ENCODE data around the gene ZC3H11A. TPM values are rescaled to one million over a fixed set of nuclear protein-coding genes. Genes with fewer than 3 reads are reported as not detected.

The ZC3H11A gene
- total RNA-seq, 4 donors from 2014 or later = 82.5 to 113 (median 95.9) TPM

GRCh38 chr1:203797948-203798655 is 2.7 kb downstream of the ZC3H11A start:
- TF ChIP-seq POLR2A (IDR thresholded peaks at IDR 0.05) = no peak
- no peak for TF ChIP-seq EP300 (IDR thresholded peaks at IDR 0.05)
- TF ChIP-seq, protein P1, sequence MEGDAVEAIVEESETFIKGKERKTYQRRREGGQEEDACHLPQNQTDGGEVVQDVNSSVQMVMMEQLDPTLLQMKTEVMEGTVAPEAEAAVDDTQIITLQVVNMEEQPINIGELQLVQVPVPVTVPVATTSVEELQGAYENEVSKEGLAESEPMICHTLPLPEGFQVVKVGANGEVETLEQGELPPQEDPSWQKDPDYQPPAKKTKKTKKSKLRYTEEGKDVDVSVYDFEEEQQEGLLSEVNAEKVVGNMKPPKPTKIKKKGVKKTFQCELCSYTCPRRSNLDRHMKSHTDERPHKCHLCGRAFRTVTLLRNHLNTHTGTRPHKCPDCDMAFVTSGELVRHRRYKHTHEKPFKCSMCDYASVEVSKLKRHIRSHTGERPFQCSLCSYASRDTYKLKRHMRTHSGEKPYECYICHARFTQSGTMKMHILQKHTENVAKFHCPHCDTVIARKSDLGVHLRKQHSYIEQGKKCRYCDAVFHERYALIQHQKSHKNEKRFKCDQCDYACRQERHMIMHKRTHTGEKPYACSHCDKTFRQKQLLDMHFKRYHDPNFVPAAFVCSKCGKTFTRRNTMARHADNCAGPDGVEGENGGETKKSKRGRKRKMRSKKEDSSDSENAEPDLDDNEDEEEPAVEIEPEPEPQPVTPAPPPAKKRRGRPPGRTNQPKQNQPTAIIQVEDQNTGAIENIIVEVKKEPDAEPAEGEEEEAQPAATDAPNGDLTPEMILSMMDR (IDR thresholded peaks at IDR 0.05) = no peak
- Histone ChIP-seq H3K9me3 (no peaks in the 10 kb centered on the region), H3K27ac (no peak overlapping the region), H3K27me3 (no peaks in the 10 kb centered on the region), H3K4me1 (peaks cover 0 to 69% (median 49%) of the 10 kb centered on the region in 4 donors), H3K36me3 (peaks cover 0 to 2% (median 0%) of the 10 kb centered on the region in 3 donors), H3K4me3 (no peak overlapping the region)
- 69 to 72% methylated on average over 6 of the region's 6 CpGs for WGBS, 2 donors
- peak in 1 of 2 donors; percentile 17 for DNase-seq (ENCODE audit: low spot score in 2 of 2)

GRCh38 chr1:203799157-203799556 is 3.7 kb downstream of the ZC3H11A start:
- TF ChIP-seq, protein P1 (IDR thresholded peaks at IDR 0.05) = no peak
- no peak for TF ChIP-seq EP300 (IDR thresholded peaks at IDR 0.05)
- no peak for TF ChIP-seq POLR2A (IDR thresholded peaks at IDR 0.05)
- Histone ChIP-seq H3K27me3 (no peaks in the 10 kb centered on the region), H3K4me1 (peaks cover 0 to 77% (median 49%) of the 10 kb centered on the region in 4 donors), H3K36me3 (peaks cover 0 to 13% (median 0%) of the 10 kb centered on the region in 3 donors), H3K4me3 (no peak overlapping the region), H3K9me3 (no peaks in the 10 kb centered on the region), H3K27ac (no peak overlapping the region)
- DNase-seq (ENCODE audit: low spot score in 2 of 2) = no peak
- 79 to 86% methylated on average over 4 of the region's 4 CpGs for WGBS, 2 donors

GRCh38 chr1:203799971-203800370 is 4.5 kb downstream of the ZC3H11A start:
- Histone ChIP-seq H3K4me3 (no peak overlapping the region), H3K4me1 (peaks cover 0 to 73% (median 48%) of the 10 kb centered on the region in 4 donors), H3K9me3 (no peaks in the 10 kb centered on the region), H3K36me3 (peaks cover 0 to 17% (median 0%) of the 10 kb centered on the region in 3 donors), H3K27ac (no peak overlapping the region), H3K27me3 (no peaks in the 10 kb centered on the region)
- no peak for DNase-seq (ENCODE audit: low spot score in 2 of 2)
- WGBS, 2 donors = 39 to 50% methylated on average over 1 of the region's 1 CpG
- TF ChIP-seq POLR2A (IDR thresholded peaks at IDR 0.05) (no peak), EP300 (IDR thresholded peaks at IDR 0.05) (no peak)
- TF ChIP-seq, protein P1 (IDR thresholded peaks at IDR 0.05) = no peak

GRCh38 chr1:203805689-203806088 is 10.3 kb downstream of the ZC3H11A start:
- Histone ChIP-seq H3K27me3 (no peaks in the 10 kb centered on the region), H3K27ac (no peak overlapping the region), H3K4me3 (no peak overlapping the region), H3K9me3 (no peaks in the 10 kb centered on the region), H3K4me1 (peaks cover 0 to 59% (median 19%) of the 10 kb centered on the region in 4 donors), H3K36me3 (peaks cover 0 to 39% (median 6%) of the 10 kb centered on the region in 3 donors)
- WGBS, 2 donors = 98% methylated on average over 7 of the region's 7 CpGs
- no peak for DNase-seq (ENCODE audit: low spot score in 2 of 2)
- TF ChIP-seq, protein P1 (IDR thresholded peaks at IDR 0.05) = no peak
- TF ChIP-seq POLR2A (IDR thresholded peaks at IDR 0.05) (no peak), EP300 (IDR thresholded peaks at IDR 0.05) (no peak)

DNA sequence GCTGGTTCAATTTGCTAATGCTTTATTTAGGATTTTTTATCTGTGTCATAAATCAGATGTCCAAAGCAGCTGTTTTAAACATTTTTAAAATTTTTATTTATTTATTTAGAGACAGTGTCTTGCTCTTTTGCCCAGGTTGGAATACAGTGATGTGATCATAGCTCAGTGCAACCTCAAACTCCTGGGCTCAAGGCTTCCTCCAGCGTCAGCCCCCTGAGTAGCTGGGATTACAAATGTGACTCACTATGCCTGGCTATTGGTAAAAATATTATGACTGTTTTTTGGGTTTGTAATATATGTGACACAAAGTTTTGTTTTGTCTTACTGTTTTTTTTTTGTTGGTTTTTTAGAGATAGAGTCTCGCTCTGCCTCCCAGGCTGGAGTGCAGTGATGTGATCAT is 11.8 kb downstream of the ZC3H11A start:
- Histone ChIP-seq H3K9me3 (no peaks in the 10 kb centered on the region), H3K36me3 (peaks cover 0 to 51% (median 6%) of the 10 kb centered on the region in 3 donors), H3K4me1 (peaks cover 0 to 48% (median 5%) of the 10 kb centered on the region in 4 donors), H3K4me3 (no peak overlapping the region), H3K27me3 (no peaks in the 10 kb centered on the region), H3K27ac (no peak overlapping the region)
- DNase-seq (ENCODE audit: low spot score in 2 of 2) = no peak
- 62 to 67% methylated on average over 2 of the region's 2 CpGs for WGBS, 2 donors
- TF ChIP-seq, protein P1 (IDR thresholded peaks at IDR 0.05) = no peak
- TF ChIP-seq POLR2A (IDR thresholded peaks at IDR 0.05) (no peak), EP300 (IDR thresholded peaks at IDR 0.05) (no peak)
